K562 (cell line): ENCODE results near the gene MYO10. TPM values are rescaled to one million over a fixed set of nuclear protein-coding genes. Genes with fewer than 3 reads are reported as not detected.

Experiments used
- ATAC-seq: fragments of 200-7000 bp; cut with Tn5 transposase; 3 replicates; pipeline ENCODE4 v1.9.1; 2020; ENCODE audit warnings: moderate library complexity
- BruUV-seq: library from RNA; stranded (reverse); fragments of 400-500 nt; replicated peaks from 2 replicates; lab custom pipeline; 2021; lab: Mats Ljungman, UMichigan
- CTCF ChIA-PET: fragments of 300-600 bp; formaldehyde crosslinking; extraction: SDS; loops from one replicate; lab custom pipeline; 2021; ENCODE audit warnings: low intra/inter-chr PET ratio; lab: Yijun Ruan, JAX
- POLR2A ChIA-PET: fragments of 300-600, 350-650 bp; sonication (Branson Sonifier 250); formaldehyde crosslinking; extraction: SDS; loops from one replicate; lab custom pipeline; 2021; ENCODE audit warnings: antibody characterized with exemption, inconsistent platforms; lab: Yijun Ruan, JAX
- DNase-seq, 4 experiments: peaks; one replicate each; pipeline versions ENCODE4 v3.0.0 to v3.0.0-alpha.2; 2011 to 2018; ENCODE audit warnings: low spot score in 3 of 4, mixed read lengths in 3 of 4; ENCODE audit errors: extremely low read depth in 1 of 4
- FAIRE-seq: peaks from 2 replicates; lab custom pipeline; 2011; peaks lifted over from hg19 to GRCh38; lab: Jason Lieb, UNC
- H2AFZ ChIP-seq: 2 replicates; pipeline ENCODE4 v1.6.0; 2011; ENCODE audit warnings: low read depth, low read length, control low read depth, inconsistent platforms
- H3K27ac ChIP-seq: fragments of 200-600 bp; 3 replicates; pipeline ENCODE4 v1.8.0; 2011; ENCODE audit warnings: low read depth, mild to moderate bottlenecking, control low read depth, inconsistent platforms, low read length, moderate library complexity, mixed read lengths; ENCODE audit errors: extremely low read depth
- H3K27me3 ChIP-seq, 2 experiments: fragments of 300-600 bp in 1 of 2; 2 replicates in 1 of 2; 3 replicates in 1 of 2; pipeline versions ENCODE4 v1.6.0 to v1.8.0; 2011; ENCODE audit warnings: inconsistent platforms in 2 of 2, low read length in 2 of 2, mild to moderate bottlenecking in 1 of 2, mixed read lengths in 1 of 2, moderate library complexity in 1 of 2; ENCODE audit not compliant: control insufficient read depth in 2 of 2, insufficient read depth in 2 of 2
- H3K36me3 ChIP-seq: fragments of 300-600 bp; 3 replicates; pipeline ENCODE4 v1.8.0; 2011; ENCODE audit warnings: mild to moderate bottlenecking, low read length, inconsistent platforms; ENCODE audit not compliant: control insufficient read depth, insufficient read depth
- H3K4me1 ChIP-seq, 2 experiments: fragments of 200-600 bp in 1 of 2; replicated peaks in 1 of 2; 2 replicates in 1 of 2; 3 replicates in 1 of 2; pipeline versions ENCODE4 v1.5.1 to v1.8.0; 2011; ENCODE audit warnings: inconsistent platforms in 2 of 2, low read length in 2 of 2, mild to moderate bottlenecking in 1 of 2, mixed read lengths in 1 of 2, moderate library complexity in 1 of 2; ENCODE audit not compliant: control insufficient read depth in 2 of 2, insufficient read depth in 2 of 2
- H3K4me2 ChIP-seq: 2 replicates; pipeline ENCODE4 v1.6.1; 2011; ENCODE audit warnings: low read length, control low read depth, inconsistent platforms, mixed read lengths; ENCODE audit not compliant: insufficient read depth
- H3K4me3 ChIP-seq: fragments of 200-600 bp; sonication (generic), shearing (Covaris generic); 2 replicates; pipeline ENCODE4 v1.5.1; 2016; ENCODE audit warnings: control low read depth, inconsistent platforms
- H3K79me2 ChIP-seq: fragments of 200-600 bp; 3 replicates; pipeline ENCODE4 v1.8.0; 2011; ENCODE audit warnings: low read length, inconsistent platforms; ENCODE audit not compliant: control insufficient read depth, insufficient read depth
- H3K9ac ChIP-seq, 2 experiments: 2 replicates each; pipeline versions ENCODE4 v1.6.0 to v1.6.1; 2011; ENCODE audit warnings: low read depth in 2 of 2, low read length in 2 of 2, control low read depth in 1 of 2, inconsistent platforms in 1 of 2, mild to moderate bottlenecking in 1 of 2, mixed read lengths in 1 of 2; ENCODE audit not compliant: insufficient read depth in 1 of 2
- H3K9me1 ChIP-seq: one replicate; pipeline ENCODE4 v1.6.0; 2011; ENCODE audit warnings: inconsistent platforms, mild to moderate bottlenecking, low read length, moderate library complexity; ENCODE audit not compliant: control insufficient read depth, insufficient read depth
- H3K9me3 ChIP-seq: replicated peaks from 2 replicates; pipeline ENCODE4 v1.5.1; 2011; ENCODE audit warnings: low read depth, low read length, inconsistent platforms; ENCODE audit not compliant: control insufficient read depth, insufficient read depth
- H4K20me1 ChIP-seq: replicated peaks from 2 replicates; pipeline ENCODE4 v1.6.1; 2011; ENCODE audit warnings: low read length, inconsistent platforms, mixed read lengths; ENCODE audit not compliant: control insufficient read depth, insufficient read depth
- FOXK2 ChIP-seq, 2 experiments: fragments of 450-650 bp; IDR thresholded peaks in 1 of 2; conservative IDR thresholded peaks in 1 of 2; 2 replicates each; pipeline ENCODE4 v1.6.1; 2016; ENCODE audit warnings: low read depth in 2 of 2, mild to moderate bottlenecking in 1 of 2
- GABPB1 ChIP-seq: sonication (generic); formaldehyde crosslinking; IDR thresholded peaks from 2 replicates; pipeline ENCODE4 v1.8.0; 2022; ENCODE audit warnings: mild to moderate bottlenecking, missing genetic modification reagents
- MTA1 ChIP-seq: fragments of 450-650 bp; IDR thresholded peaks from 2 replicates; pipeline ENCODE4 v1.6.1; 2017; ENCODE audit warnings: borderline replicate concordance
- PYGO2 ChIP-seq: fragments of 450-650 bp; IDR thresholded peaks from 2 replicates; pipeline ENCODE4 v1.6.1; 2016; ENCODE audit warnings: mild to moderate bottlenecking, missing genetic modification characterization, moderate library complexity, missing compliant biosample characterization
- TOE1 ChIP-seq, 2 experiments: fragments of 450-650 bp in 1 of 2; sonication (generic) in 1 of 2; formaldehyde crosslinking in 1 of 2; IDR thresholded peaks; 2 replicates each; pipeline versions ENCODE4 v1.7.1 to v1.8.0; 2016 to 2022; ENCODE audit warnings: borderline replicate concordance in 2 of 2, mild to moderate bottlenecking in 2 of 2, antibody characterized with exemption in 1 of 2, inconsistent platforms in 1 of 2, low read depth in 1 of 2, missing genetic modification reagents in 1 of 2, moderate library complexity in 1 of 2
- ZFP30 ChIP-seq: fragments of 250-450 bp; sonication (Bioruptor Pico); IDR thresholded peaks from 2 replicates; pipeline ENCODE4 v1.8.0; 2022; ENCODE audit warnings: moderate library complexity, mild to moderate bottlenecking, inconsistent platforms, borderline replicate concordance
- ZNF696 ChIP-seq: fragments of 250-450 bp; sonication (Bioruptor Pico); conservative IDR thresholded peaks from 2 replicates; pipeline ENCODE4 v1.4.0; 2020; ENCODE audit warnings: mild to moderate bottlenecking, moderate library complexity
- ZNF766 ChIP-seq: fragments of 200-800 bp; sonication (Bioruptor generic); conservative IDR thresholded peaks from 2 replicates; pipeline ENCODE4 v1.6.1; 2016; ENCODE audit warnings: missing genetic modification characterization, missing compliant biosample characterization
- WGBS: fragments of 100-300 bp; shearing (Covaris generic); methylation state at CpG from one replicate; pipeline ENCODE4 v1.1.6; 2016; ENCODE audit warnings: low coverage, mixed read lengths; ENCODE audit not compliant: insufficient coverage; ENCODE audit errors: missing lambda C conversion rate; 5-methylcytosine and 5-hydroxymethylcytosine counted together
- in situ Hi-C: fragments of 300-500 bp; cut with MboI; formaldehyde crosslinking; loops from 4 replicates; pipeline ENCODE4 v1.15.0; 2018; ENCODE audit warnings: inconsistent platforms, mixed read lengths
- intact Hi-C: fragments of 100-400 bp; cut with micrococcal nuclease; formaldehyde crosslinking; loops from 2 replicates; pipeline ENCODE4 v1.14.2; 2022
- polyA plus RNA-seq, 8 experiments: library from polyadenylated mRNA; depleted of rRNA in 4 of 8; stranded (reverse) in 5 of 8; unstranded in 3 of 8; fragments of >200 nt; fragmentation: Nextera tagmentation in 2 of 8; fragmentation: Illumina TruSeq in 1 of 8; extraction: Ambion mirVana in 2 of 8; extraction: Trizol in 1 of 8; gene quantifications; 2 replicates each; pipeline versions ENCODE4 v1.2.1 to v1.2.3, GENCODE V29; 2011 to 2014; ENCODE audit warnings: inconsistent platforms in 1 of 8, missing spikeins in 1 of 8
- total RNA-seq, 7 experiments: library from RNA; depleted of rRNA in 6 of 7; stranded (reverse); fragments of >200 nt in 6 of 7; fragmentation: Illumina TruSeq in 2 of 7; extraction: Trizol in 2 of 7; gene quantifications; 2 replicates each; pipeline versions ENCODE4 v1.2.1 to v1.2.3, GENCODE V29; 2011 to 2021; ENCODE audit warnings: low replicate concordance in 1 of 7

MYO10 gene
- total and polyA plus RNA-seq, 9 of the 15 experiments (the other 6 are each of a cell fraction or from before 2014, with no cell fraction given), result 0.04 to 0.24 TPM; not detected in 7

DNA sequence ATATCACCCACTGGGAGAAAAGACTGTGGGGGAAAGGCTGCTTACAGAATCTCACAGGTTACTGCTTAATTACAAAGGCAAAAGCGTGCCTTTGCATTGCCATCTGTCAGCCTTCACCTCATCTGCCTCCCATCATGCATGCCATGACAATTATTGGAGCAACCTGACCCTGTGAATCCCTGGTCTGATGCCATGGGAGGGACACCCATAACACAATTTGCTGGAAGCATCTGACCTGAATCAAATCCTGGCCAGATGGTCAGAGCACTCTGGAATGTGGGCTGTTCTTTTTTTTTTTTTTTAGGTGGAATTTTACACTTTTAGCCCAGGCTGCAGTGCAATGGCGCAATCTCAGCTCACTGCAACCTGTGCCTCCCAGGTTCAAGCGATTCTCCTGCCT, 307.7 kb downstream of the MYO10 start:
- BruUV-seq, result no TSS peak
- no peak overlapping the region for H2AFZ ChIP-seq
- no peaks in the 10 kb centered on the region for H4K20me1 ChIP-seq
- no peak overlapping the region for H3K9ac ChIP-seq
- H3K27ac ChIP-seq, result no peak overlapping the region
- ChIA-PET CTCF (no interaction called here), POLR2A (interaction anchor here (0.5 kb wide), 1 partner anchor 14 kb away, joined by 4 read pairs; no protein-coding TSS in a partner anchor)
- H3K9me1 ChIP-seq, result no peaks in the 10 kb centered on the region
- ATAC-seq (no peak), FAIRE-seq (no peak), DNase-seq (no peak)
- peaks cover 0 to 6% of the 10 kb centered on the region in 2 experiments; a peak in 1 of 5 replicates for H3K27me3 ChIP-seq
- TF ChIP-seq ZNF766 (CRISPR knock-in tag) (no peak), ZNF696 (CRISPR knock-in tag) (no peak), GABPB1 (CRISPR knock-in tag) (no peak), PYGO2 (tag) (no peak), ZFP30 (no peak), MTA1 (no peak), TOE1 (IDR thresholded peaks at IDR 0.05; ENCODE audit: borderline replicate concordance) (no peak), TOE1 (CRISPR knock-in tag; IDR thresholded peaks at IDR 0.05; ENCODE audit: borderline replicate concordance, low read depth) (no peak), FOXK2 (conservative IDR thresholded peaks at IDR 0.05 in 1 of 2, IDR thresholded peaks at IDR 0.05 in 1 of 2; ENCODE audit: low read depth in 2 of 2) (no peak)
- no peak overlapping the region for H3K4me2 ChIP-seq
- 0% methylated on average over 3 of the region's 3 CpGs for WGBS
- no peaks in the 10 kb centered on the region for H3K9me3 ChIP-seq
- H3K4me1 ChIP-seq, result no peaks in the 10 kb centered on the region
- no peaks in the 10 kb centered on the region for H3K79me2 ChIP-seq
- no peak overlapping the region for H3K4me3 ChIP-seq
- in situ Hi-C loops, result no loop called here
- no peaks in the 10 kb centered on the region for H3K36me3 ChIP-seq
- intact Hi-C loops, result no loop called here
